Ovary (tissue), 9 donors: ENCODE data around the gene IKZF1. TPM values are rescaled to one million over a fixed set of nuclear protein-coding genes. Genes with fewer than 3 reads are reported as not detected.

ENCODE experiments used
- DNase-seq, 5 donors: peaks; one replicate each; pipeline ENCODE4 v3.0.0-alpha.2; 2019 to 2020
- H3K27ac ChIP-seq, 2 donors: fragments of 200-600 bp; one replicate each; pipeline versions ENCODE4 v1.5.1 to v1.8.0; 2019 to 2022
- H3K27me3 ChIP-seq: fragments of 200-600 bp; one replicate; pipeline ENCODE4 v1.8.0; 2022
- H3K36me3 ChIP-seq: fragments of 200-600 bp; sonication (generic); one replicate; pipeline ENCODE4 v1.5.1; 2019
- H3K4me1 ChIP-seq: one replicate; pipeline ENCODE4 v1.8.1; 2013; ENCODE audit warnings: mild to moderate bottlenecking, moderate library complexity; ENCODE audit not compliant: insufficient read depth
- H3K4me3 ChIP-seq: fragments of 200-600 bp; sonication (generic); one replicate; pipeline ENCODE4 v1.5.1; 2017
- H3K9me3 ChIP-seq, 2 donors: fragments of 200-600 bp in 1 of 2; sonication (generic) in 1 of 2; one replicate each; pipeline versions ENCODE4 v1.5.1 to v1.8.1; 2013 to 2019; ENCODE audit warnings: mild to moderate bottlenecking in 1 of 2, moderate library complexity in 1 of 2
- EP300 ChIP-seq: sonication (generic); formaldehyde crosslinking; IDR thresholded peaks from one replicate; pipeline ENCODE4 v1.6.1; 2017; ENCODE audit warnings: antibody characterized with exemption
- POLR2A ChIP-seq: fragments of 450-650 bp; IDR thresholded peaks from one replicate; pipeline ENCODE4 v1.6.1; 2017; ENCODE audit warnings: antibody characterized with exemption, mild to moderate bottlenecking, moderate library complexity
- WGBS, 3 donors: extraction: QIAGEN DNeasy Blood & Tissue Kit in 1 of 3; methylation state at CpG; one replicate each; pipeline versions ENCODE4 v1.1.5 to v1.1.7; 2013 to 2017; 5-methylcytosine and 5-hydroxymethylcytosine counted together
- intact Hi-C, 4 donors: fragments of 100-400 bp; cut with DNase I; formaldehyde crosslinking; loops; one replicate each; pipeline versions ENCODE4 v1.11.0 to v1.15.1; 2022 to 2023
- polyA plus RNA-seq, 2 donors: library from polyadenylated mRNA; stranded (reverse); fragments of 200-250 nt in 1 of 2; fragments of 350-450 nt in 1 of 2; fragmentation: Illumina TruSeq in 1 of 2; extraction: RNeasy Lipid Tissue Mini Kit (QIAGEN cat#74804) in 1 of 2; gene quantifications; one replicate each; pipeline ENCODE4 v1.2.3, GENCODE V29; 2013 to 2014
- total RNA-seq, 7 donors: library from RNA; depleted of rRNA in 2 of 7; stranded (reverse); fragments of >200 nt in 2 of 7; fragmentation: NEBNext Ultra II Directional in 3 of 7; extraction: Animal tissue kit (Norgen Biotek cat#: 25700) in 3 of 7; gene quantifications; one replicate each; pipeline versions ENCODE4 v1.1.0 to v1.2.4, GENCODE V29; 2016 to 2023
- TF ChIP-seq, protein P1 (sequence below), 3 donors: fragments of 450-650 bp in 2 of 3; fragments of 200-600 bp in 1 of 3; IDR thresholded peaks; one replicate each; pipeline versions ENCODE4 v1.5.1 to v1.8.0; 2016 to 2022; ENCODE audit warnings: antibody characterized with exemption in 3 of 3, mild to moderate bottlenecking in 1 of 3
- donor health status: DM: no; HTN: no; CAD: no; lungs with moderate emphysema.
- donor health status: DM: no; HTN: no; CAD: no.
- donor health status: Bipolar disorder and iron deficiency.
- donor health status: DM: yes; HTN: yes; CAD: no.
- donor health status: DM: no; HTN: no; CAD: no.
- donor health status: DM: yes; HTN: yes; CAD: no.

The IKZF1 gene
- total and polyA plus RNA-seq, 9 donors: 0.59 to 7.5 (median 3.3) TPM

DNA sequence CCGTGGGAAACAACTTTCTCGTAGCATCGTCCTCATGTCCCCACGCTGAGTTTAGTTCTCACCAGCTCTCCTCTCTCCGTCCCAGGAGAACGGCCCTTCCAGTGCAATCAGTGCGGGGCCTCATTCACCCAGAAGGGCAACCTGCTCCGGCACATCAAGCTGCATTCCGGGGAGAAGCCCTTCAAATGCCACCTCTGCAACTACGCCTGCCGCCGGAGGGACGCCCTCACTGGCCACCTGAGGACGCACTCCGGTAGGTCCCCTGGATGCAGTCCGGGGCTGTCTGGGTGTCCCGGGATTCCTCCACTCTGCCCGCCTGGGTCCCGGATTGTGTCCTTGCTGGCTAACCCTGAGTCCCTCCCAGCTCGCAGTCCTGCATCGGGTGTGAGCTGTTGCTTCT, 77.9 kb downstream of the IKZF1 start:
- WGBS, 3 donors: 80 to 85% (median 82%) methylated on average over 21 of the region's 21 CpGs
- H3K4me1 ChIP-seq: no peaks in the 10 kb centered on the region
- no peaks in the 10 kb centered on the region for H3K27me3 ChIP-seq
- TF ChIP-seq, protein P1, sequence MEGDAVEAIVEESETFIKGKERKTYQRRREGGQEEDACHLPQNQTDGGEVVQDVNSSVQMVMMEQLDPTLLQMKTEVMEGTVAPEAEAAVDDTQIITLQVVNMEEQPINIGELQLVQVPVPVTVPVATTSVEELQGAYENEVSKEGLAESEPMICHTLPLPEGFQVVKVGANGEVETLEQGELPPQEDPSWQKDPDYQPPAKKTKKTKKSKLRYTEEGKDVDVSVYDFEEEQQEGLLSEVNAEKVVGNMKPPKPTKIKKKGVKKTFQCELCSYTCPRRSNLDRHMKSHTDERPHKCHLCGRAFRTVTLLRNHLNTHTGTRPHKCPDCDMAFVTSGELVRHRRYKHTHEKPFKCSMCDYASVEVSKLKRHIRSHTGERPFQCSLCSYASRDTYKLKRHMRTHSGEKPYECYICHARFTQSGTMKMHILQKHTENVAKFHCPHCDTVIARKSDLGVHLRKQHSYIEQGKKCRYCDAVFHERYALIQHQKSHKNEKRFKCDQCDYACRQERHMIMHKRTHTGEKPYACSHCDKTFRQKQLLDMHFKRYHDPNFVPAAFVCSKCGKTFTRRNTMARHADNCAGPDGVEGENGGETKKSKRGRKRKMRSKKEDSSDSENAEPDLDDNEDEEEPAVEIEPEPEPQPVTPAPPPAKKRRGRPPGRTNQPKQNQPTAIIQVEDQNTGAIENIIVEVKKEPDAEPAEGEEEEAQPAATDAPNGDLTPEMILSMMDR (IDR thresholded peaks at IDR 0.05): no peak
- no peak for TF ChIP-seq EP300
- no peak for TF ChIP-seq POLR2A
- no peak for DNase-seq
- no peak overlapping the region for H3K4me3 ChIP-seq
- no peaks in the 10 kb centered on the region for H3K36me3 ChIP-seq
- intact Hi-C loops: no loop called here
- H3K9me3 ChIP-seq: no peaks in the 10 kb centered on the region
- no peak overlapping the region for H3K27ac ChIP-seq

DNA sequence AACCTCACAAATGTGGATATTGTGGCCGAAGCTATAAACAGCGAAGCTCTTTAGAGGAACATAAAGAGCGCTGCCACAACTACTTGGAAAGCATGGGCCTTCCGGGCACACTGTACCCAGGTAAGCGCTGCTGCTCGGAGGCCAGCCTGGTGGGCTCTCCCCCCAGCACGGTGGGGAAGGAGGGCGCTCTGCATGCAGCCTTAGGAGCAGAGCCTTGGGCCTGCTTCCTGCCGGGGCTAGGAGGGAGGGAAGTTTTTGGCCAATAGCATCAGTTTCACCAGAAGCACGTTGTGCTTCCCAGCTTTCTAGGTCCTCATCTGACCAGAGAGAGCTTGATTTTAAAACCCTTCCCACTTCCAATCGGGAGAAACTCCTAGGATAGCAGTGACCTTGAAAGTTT, 82.8 kb downstream of the IKZF1 start:
- H3K36me3 ChIP-seq: no peaks in the 10 kb centered on the region
- H3K27ac ChIP-seq: no peak overlapping the region
- H3K4me1 ChIP-seq: no peaks in the 10 kb centered on the region
- DNase-seq: no peak
- H3K4me3 ChIP-seq: no peak overlapping the region
- H3K27me3 ChIP-seq: no peaks in the 10 kb centered on the region
- TF ChIP-seq EP300 (no peak), POLR2A (no peak)
- TF ChIP-seq, protein P1 (IDR thresholded peaks at IDR 0.05): no peak
- intact Hi-C loops: no loop called here
- no peaks in the 10 kb centered on the region for H3K9me3 ChIP-seq
- 64 to 67% (median 67%) methylated on average over 11 of the region's 11 CpGs for WGBS, 3 donors

DNA sequence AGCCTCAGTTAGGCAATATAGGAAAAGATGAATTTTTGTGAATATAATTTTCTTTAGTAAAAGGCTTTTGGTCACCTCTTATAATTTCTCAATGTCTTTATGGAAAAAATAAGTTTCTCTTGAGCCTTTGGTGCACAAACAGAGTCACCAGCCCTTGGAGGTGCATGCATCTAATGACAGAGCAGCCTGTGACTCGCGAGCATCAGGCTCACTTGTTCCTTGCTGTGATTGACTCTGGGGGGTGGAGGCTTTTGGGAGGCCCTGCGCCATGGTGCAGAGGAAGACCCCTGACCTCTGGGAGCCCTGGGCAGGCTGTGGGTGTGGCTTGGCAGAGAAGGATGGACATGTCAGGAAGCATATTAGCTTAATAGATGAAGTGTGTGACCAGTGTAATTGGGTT, 85.4 kb downstream of the IKZF1 start:
- Histone ChIP-seq H3K27ac (no peak overlapping the region), H3K9me3 (no peaks in the 10 kb centered on the region), H3K4me3 (no peak overlapping the region), H3K4me1 (no peaks in the 10 kb centered on the region), H3K36me3 (no peaks in the 10 kb centered on the region), H3K27me3 (no peaks in the 10 kb centered on the region)
- no peak for DNase-seq
- 83 to 95% (median 86%) methylated on average over 3 of the region's 3 CpGs for WGBS, 3 donors
- intact Hi-C loops: no loop called here
- TF ChIP-seq EP300: no peak
- no peak for TF ChIP-seq POLR2A
- TF ChIP-seq, protein P1 (IDR thresholded peaks at IDR 0.05): no peak

DNA sequence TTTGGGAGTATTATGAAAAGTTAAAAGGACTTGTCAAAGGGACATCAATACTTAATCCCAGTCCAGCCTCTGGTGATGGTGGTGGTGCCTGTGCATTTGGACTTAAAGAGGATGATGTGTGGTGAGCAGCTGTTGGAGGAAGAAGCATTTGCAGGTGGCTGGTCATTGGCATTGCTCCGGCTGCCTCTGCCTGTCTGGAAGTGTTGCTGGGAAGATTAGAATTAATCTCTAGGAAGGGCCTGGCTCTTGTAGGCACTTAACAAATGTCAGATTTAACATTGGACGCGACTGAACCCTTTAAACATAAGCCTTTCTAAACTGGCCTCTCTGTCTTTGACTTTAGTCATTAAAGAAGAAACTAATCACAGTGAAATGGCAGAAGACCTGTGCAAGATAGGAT, 86.9 kb downstream of the IKZF1 start:
- intact Hi-C loops: no loop called here
- Histone ChIP-seq H3K27ac (no peak overlapping the region), H3K4me1 (no peaks in the 10 kb centered on the region), H3K4me3 (no peak overlapping the region), H3K36me3 (no peaks in the 10 kb centered on the region), H3K9me3 (no peaks in the 10 kb centered on the region), H3K27me3 (no peaks in the 10 kb centered on the region)
- WGBS, 3 donors: 62 to 81% (median 77%) methylated on average over 3 of the region's 3 CpGs
- DNase-seq: no peak
- TF ChIP-seq POLR2A: no peak
- TF ChIP-seq, protein P1 (IDR thresholded peaks at IDR 0.05): no peak
- no peak for TF ChIP-seq EP300

DNA sequence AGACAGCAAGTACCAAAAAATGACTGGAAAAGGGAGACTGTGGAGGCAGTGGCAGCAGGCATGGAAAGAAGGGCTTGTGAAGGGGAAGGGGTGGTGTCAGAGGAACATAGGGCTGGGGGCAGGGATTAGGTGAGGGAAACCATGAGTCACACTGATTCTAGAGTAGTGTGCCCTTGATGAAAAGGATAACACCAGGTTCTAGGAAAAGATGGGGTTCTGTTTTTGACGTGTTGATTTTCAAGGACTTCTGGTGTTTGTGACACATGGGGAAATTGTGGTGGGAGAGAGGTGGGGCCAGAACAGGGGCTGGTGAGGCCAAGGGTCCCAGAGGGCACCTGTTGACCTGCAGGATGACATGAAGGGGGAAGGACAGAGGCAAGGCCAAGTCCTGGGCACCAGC, 88.6 kb downstream of the IKZF1 start:
- no peaks in the 10 kb centered on the region for H3K9me3 ChIP-seq
- 68 to 74% (median 70%) methylated on average over 1 of the region's 1 CpG for WGBS, 3 donors
- TF ChIP-seq EP300 (no peak), POLR2A (no peak)
- TF ChIP-seq, protein P1 (IDR thresholded peaks at IDR 0.05): no peak
- no peak for DNase-seq
- no peak overlapping the region for H3K27ac ChIP-seq
- H3K4me3 ChIP-seq: no peak overlapping the region
- H3K4me1 ChIP-seq: no peaks in the 10 kb centered on the region
- H3K27me3 ChIP-seq: no peaks in the 10 kb centered on the region
- intact Hi-C loops: no loop called here
- no peaks in the 10 kb centered on the region for H3K36me3 ChIP-seq
